Measurements from ENCODE around the gene ITCH. TPM values are rescaled to one million over a fixed set of nuclear protein-coding genes. Genes with fewer than 3 reads are reported as not detected.
"Not testable (repeated sequence)": the region's sequence is repeated elsewhere in the genome, so short reads cannot be mapped to it uniquely, and the experiment has no call there.

Gene ITCH
- total RNA-seq, 1 donor from 2014 or later: 57.5 TPM

- H3K27me3 ChIP-seq (ENCODE audit: low read depth): no peaks in the 10 kb centered on the region
- no peak overlapping the region for H3K27ac ChIP-seq
- H3K36me3 ChIP-seq: peaks cover 34% of the 10 kb centered on the region
- ATAC-seq: no peak
- no peaks in the 10 kb centered on the region for H3K9me3 ChIP-seq
- no peak for TF ChIP-seq CTCF (IDR thresholded peaks at IDR 0.05)
- peaks cover 40% of the 10 kb centered on the region for H3K4me1 ChIP-seq
- intact Hi-C loops (cut with DNase I): no loop called here
- DNase-seq: no peak
- H3K4me3 ChIP-seq: no peak overlapping the region
Observed at GRCh38 chr20:34389954-34390555, 27.0 kb downstream of the ITCH start.

- H3K4me1 ChIP-seq: peaks cover 8% of the 10 kb centered on the region
- no peaks in the 10 kb centered on the region for H3K27me3 ChIP-seq (ENCODE audit: low read depth)
- TF ChIP-seq CTCF (IDR thresholded peaks at IDR 0.05): no peak
- H3K4me3 ChIP-seq: no peak overlapping the region
- ATAC-seq: no peak
- H3K27ac ChIP-seq: no peak overlapping the region
- H3K36me3 ChIP-seq: peaks cover 80% of the 10 kb centered on the region
- intact Hi-C loops (cut with DNase I): no loop called here
- H3K9me3 ChIP-seq: no peaks in the 10 kb centered on the region
- DNase-seq: no peak
Observed at GRCh38 chr20:34396408-34396807, 33.3 kb downstream of the ITCH start.

- H3K36me3 ChIP-seq: peaks cover 86% of the 10 kb centered on the region
- H3K4me3 ChIP-seq: no peak overlapping the region
- H3K9me3 ChIP-seq: no peaks in the 10 kb centered on the region
- ATAC-seq: no peak
- intact Hi-C loops (cut with DNase I): no loop called here
- H3K4me1 ChIP-seq: peaks cover 11% of the 10 kb centered on the region
- no peak for DNase-seq
- no peak overlapping the region for H3K27ac ChIP-seq
- no peaks in the 10 kb centered on the region for H3K27me3 ChIP-seq (ENCODE audit: low read depth)
- TF ChIP-seq CTCF (IDR thresholded peaks at IDR 0.05): no peak
Observed at GRCh38 chr20:34397096-34397495, 34.0 kb downstream of the ITCH start.

- intact Hi-C loops (cut with DNase I); H3K4me3 ChIP-seq; H3K27me3 ChIP-seq (ENCODE audit: low read depth); DNase-seq; H3K27ac ChIP-seq; H3K9me3 ChIP-seq; ATAC-seq: not testable (repeated sequence)
- peaks cover 58% of the 10 kb centered on the region for H3K36me3 ChIP-seq
- H3K4me1 ChIP-seq: peaks cover 33% of the 10 kb centered on the region
Observed at GRCh38 chr20:34400776-34401175, 37.7 kb downstream of the ITCH start.

GRCh38 chr20:34401741-34402455 is 38.8 kb downstream of the ITCH start:
- H3K36me3 ChIP-seq: peaks cover 47% of the 10 kb centered on the region
- no peaks in the 10 kb centered on the region for H3K27me3 ChIP-seq (ENCODE audit: low read depth)
- peaks cover 38% of the 10 kb centered on the region for H3K4me1 ChIP-seq
- H3K27ac ChIP-seq: no peak overlapping the region
- ATAC-seq (no peak), DNase-seq (no peak)
- no peaks in the 10 kb centered on the region for H3K9me3 ChIP-seq
- intact Hi-C loops (cut with DNase I): no loop called here
- TF ChIP-seq CTCF (IDR thresholded peaks at IDR 0.05): no peak
- H3K4me3 ChIP-seq: no peak overlapping the region

GRCh38 chr20:34402461-34402860 is 39.4 kb downstream of the ITCH start:
- no peak overlapping the region for H3K27ac ChIP-seq
- no peak overlapping the region for H3K4me3 ChIP-seq
- DNase-seq (no peak), ATAC-seq (no peak)
- intact Hi-C loops (cut with DNase I): no loop called here
- H3K9me3 ChIP-seq: no peaks in the 10 kb centered on the region
- H3K27me3 ChIP-seq (ENCODE audit: low read depth): no peaks in the 10 kb centered on the region
- TF ChIP-seq CTCF (IDR thresholded peaks at IDR 0.05): no peak
- peaks cover 43% of the 10 kb centered on the region for H3K36me3 ChIP-seq
- H3K4me1 ChIP-seq: peaks cover 38% of the 10 kb centered on the region

All from lower lobe of right lung (tissue), 2 donors.